K562 (cell line): ENCODE data around the gene AOC1. TPM values are rescaled to one million over a fixed set of nuclear protein-coding genes. Genes with fewer than 3 reads are reported as not detected.
A peak's percentile ranks its signal among the peaks of the same experiment; 100 is the strongest.

Source experiments
- DIDO1 ChIP-seq: fragments of 450-650 bp; IDR thresholded peaks from 2 replicates; pipeline ENCODE4 v1.6.1; 2016; ENCODE audit warnings: low read depth, missing biosample characterization, missing genetic modification characterization
- EGR1 ChIP-seq: fragments of 450-650 bp; conservative IDR thresholded peaks from 2 replicates; pipeline ENCODE4 v1.6.1; 2017; ENCODE audit warnings: mild to moderate bottlenecking
- EP400 ChIP-seq: fragments of 450-650 bp; IDR thresholded peaks from 2 replicates; pipeline ENCODE4 v1.6.1; 2017; ENCODE audit warnings: antibody characterized with exemption, mild to moderate bottlenecking, moderate library complexity
- FOXM1 ChIP-seq, 2 experiments: fragments of 450-650 bp in 1 of 2; sonication (generic) in 1 of 2; formaldehyde crosslinking in 1 of 2; IDR thresholded peaks; 2 replicates each; pipeline versions ENCODE4 v1.6.1 to v1.9.0; 2017 to 2022; ENCODE audit warnings: low read depth in 2 of 2, mild to moderate bottlenecking in 2 of 2, missing genetic modification reagents in 1 of 2, moderate library complexity in 1 of 2
- MAZ ChIP-seq, 2 experiments: fragments of 450-650 bp in 1 of 2; sonication (generic) in 1 of 2; formaldehyde crosslinking; IDR thresholded peaks in 1 of 2; conservative IDR thresholded peaks in 1 of 2; 2 replicates each; pipeline versions ENCODE4 v1.4.0 to v1.5.0; 2020; ENCODE audit warnings: mild to moderate bottlenecking in 1 of 2, missing genetic modification reagents in 1 of 2
- OTX1 ChIP-seq: fragments of 450-650 bp; formaldehyde crosslinking; IDR thresholded peaks from 2 replicates; pipeline ENCODE4 v1.4.0; 2022; ENCODE audit warnings: mild to moderate bottlenecking
- SMAD4 ChIP-seq: fragments of 250-450 bp; sonication (Bioruptor Pico); conservative IDR thresholded peaks from 2 replicates; pipeline ENCODE4 v1.8.0; 2021; ENCODE audit warnings: inconsistent platforms, mild to moderate bottlenecking, moderate library complexity
- TFAM ChIP-seq: fragments of 250-450 bp; sonication (Bioruptor Pico); conservative IDR thresholded peaks from 2 replicates; pipeline ENCODE4 v1.5.0; 2021; ENCODE audit warnings: mild to moderate bottlenecking, moderate library complexity
- TRIM28 ChIP-seq: fragments of 450-650 bp; IDR thresholded peaks from 2 replicates; pipeline ENCODE4 v1.6.1; 2017
- ZNF165 ChIP-seq: fragments of 250-450 bp; sonication (Bioruptor Pico); IDR thresholded peaks from 2 replicates; pipeline ENCODE4 v1.4.0; 2020; ENCODE audit warnings: borderline replicate concordance
- ZNF695 ChIP-seq: fragments of 450-650 bp; formaldehyde crosslinking; IDR thresholded peaks from 2 replicates; pipeline ENCODE4 v1.4.0; 2020; ENCODE audit warnings: mild to moderate bottlenecking, moderate library complexity
- polyA plus RNA-seq, 8 experiments: library from polyadenylated mRNA; depleted of rRNA in 4 of 8; stranded (reverse) in 5 of 8; unstranded in 3 of 8; fragments of >200 nt; fragmentation: Nextera tagmentation in 2 of 8; fragmentation: Illumina TruSeq in 1 of 8; extraction: Ambion mirVana in 2 of 8; extraction: Trizol in 1 of 8; gene quantifications; 2 replicates each; pipeline versions ENCODE4 v1.2.1 to v1.2.3, GENCODE V29; 2011 to 2014; ENCODE audit warnings: inconsistent platforms in 1 of 8, missing spikeins in 1 of 8
- total RNA-seq, 7 experiments: library from RNA; depleted of rRNA in 6 of 7; stranded (reverse); fragments of >200 nt in 6 of 7; fragmentation: Illumina TruSeq in 2 of 7; extraction: Trizol in 2 of 7; gene quantifications; 2 replicates each; pipeline versions ENCODE4 v1.2.1 to v1.2.3, GENCODE V29; 2011 to 2021; ENCODE audit warnings: low replicate concordance in 1 of 7
- TF ChIP-seq, protein P1 (sequence below): IDR thresholded peaks from 2 replicates; pipeline ENCODE4 v1.6.1; 2011; ENCODE audit warnings: borderline replicate concordance, low read depth, mild to moderate bottlenecking, moderate library complexity, low read length; ENCODE audit not compliant: insufficient read depth, poor library complexity, severe bottlenecking
- TF ChIP-seq, protein P2 (sequence below): fragments of 450-650 bp; formaldehyde crosslinking; IDR thresholded peaks from 2 replicates; pipeline ENCODE4 v1.4.0; 2022; ENCODE audit warnings: missing genetic modification characterization
- TF ChIP-seq, protein P3 (sequence below): sonication (generic); formaldehyde crosslinking; IDR thresholded peaks from 2 replicates; pipeline ENCODE4 v1.8.1; 2023; ENCODE audit warnings: mild to moderate bottlenecking, missing genetic modification reagents, moderate library complexity
- TF ChIP-seq, protein P4 (sequence below): fragments of 250-450 bp; sonication (Bioruptor Pico); IDR thresholded peaks from 2 replicates; pipeline ENCODE4 v1.4.0; 2020

The AOC1 gene
- total and polyA plus RNA-seq, 9 of the 15 experiments (the other 6 are each of a cell fraction or from before 2014, with no cell fraction given), result not detected

DNA sequence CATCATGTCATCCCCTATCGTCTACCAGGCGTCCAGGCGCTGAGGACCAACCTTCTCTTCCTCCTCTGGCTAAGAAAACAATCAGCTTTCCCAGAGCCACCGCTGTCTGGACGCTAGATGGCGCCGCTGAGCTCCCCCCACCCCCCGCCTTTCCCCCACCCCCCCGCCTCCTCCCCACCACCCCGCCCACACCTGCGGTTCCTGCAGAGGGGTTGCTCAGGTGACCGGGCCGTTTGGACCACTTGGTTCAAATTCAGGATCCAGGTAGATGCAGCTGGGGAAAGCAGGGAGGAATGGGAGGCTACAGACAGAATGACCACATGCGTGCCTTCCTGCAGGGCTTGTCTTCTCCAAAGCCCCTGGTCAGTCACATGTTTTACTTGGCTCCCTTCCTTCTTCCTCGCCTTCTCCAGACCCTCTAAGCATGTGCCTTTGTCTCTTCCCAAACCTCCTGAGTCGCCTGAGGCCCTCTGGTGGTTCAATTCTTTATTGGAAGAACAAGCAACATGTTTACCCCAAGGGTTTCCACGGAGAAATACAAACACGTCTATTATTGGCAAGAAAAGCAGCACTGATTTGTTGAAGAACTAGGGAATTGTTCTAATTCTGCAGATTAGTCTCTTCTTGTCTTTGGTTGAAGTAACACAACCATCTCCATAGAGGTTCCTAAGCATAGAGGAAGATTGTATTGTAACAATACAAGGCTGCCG, 24.7 kb downstream of the AOC1 start (continued):
- TF ChIP-seq, protein P1, sequence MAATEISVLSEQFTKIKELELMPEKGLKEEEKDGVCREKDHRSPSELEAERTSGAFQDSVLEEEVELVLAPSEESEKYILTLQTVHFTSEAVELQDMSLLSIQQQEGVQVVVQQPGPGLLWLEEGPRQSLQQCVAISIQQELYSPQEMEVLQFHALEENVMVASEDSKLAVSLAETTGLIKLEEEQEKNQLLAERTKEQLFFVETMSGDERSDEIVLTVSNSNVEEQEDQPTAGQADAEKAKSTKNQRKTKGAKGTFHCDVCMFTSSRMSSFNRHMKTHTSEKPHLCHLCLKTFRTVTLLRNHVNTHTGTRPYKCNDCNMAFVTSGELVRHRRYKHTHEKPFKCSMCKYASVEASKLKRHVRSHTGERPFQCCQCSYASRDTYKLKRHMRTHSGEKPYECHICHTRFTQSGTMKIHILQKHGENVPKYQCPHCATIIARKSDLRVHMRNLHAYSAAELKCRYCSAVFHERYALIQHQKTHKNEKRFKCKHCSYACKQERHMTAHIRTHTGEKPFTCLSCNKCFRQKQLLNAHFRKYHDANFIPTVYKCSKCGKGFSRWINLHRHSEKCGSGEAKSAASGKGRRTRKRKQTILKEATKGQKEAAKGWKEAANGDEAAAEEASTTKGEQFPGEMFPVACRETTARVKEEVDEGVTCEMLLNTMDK, result peak; percentile 95
- TF ChIP-seq SMAD4 (CRISPR knock-in tag), result peak; percentile 34; the same call in 1 of the 2 replicates
- no peak for TF ChIP-seq DIDO1 (tag)
- peak; percentile 58; the same call in 1 of the 2 replicates for TF ChIP-seq OTX1 (CRISPR knock-in tag)
- TF ChIP-seq, protein P2, sequence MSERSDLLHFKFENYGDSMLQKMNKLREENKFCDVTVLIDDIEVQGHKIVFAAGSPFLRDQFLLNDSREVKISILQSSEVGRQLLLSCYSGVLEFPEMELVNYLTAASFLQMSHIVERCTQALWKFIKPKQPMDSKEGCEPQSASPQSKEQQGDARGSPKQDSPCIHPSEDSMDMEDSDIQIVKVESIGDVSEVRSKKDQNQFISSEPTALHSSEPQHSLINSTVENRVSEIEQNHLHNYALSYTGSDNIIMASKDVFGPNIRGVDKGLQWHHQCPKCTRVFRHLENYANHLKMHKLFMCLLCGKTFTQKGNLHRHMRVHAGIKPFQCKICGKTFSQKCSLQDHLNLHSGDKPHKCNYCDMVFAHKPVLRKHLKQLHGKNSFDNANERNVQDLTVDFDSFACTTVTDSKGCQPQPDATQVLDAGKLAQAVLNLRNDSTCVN (CRISPR knock-in tag), result 0 out of 2 replicates have a peak, but pooled peaks have one; percentile 53
- TF ChIP-seq ZNF695, result no peak
- TF ChIP-seq, protein P3, sequence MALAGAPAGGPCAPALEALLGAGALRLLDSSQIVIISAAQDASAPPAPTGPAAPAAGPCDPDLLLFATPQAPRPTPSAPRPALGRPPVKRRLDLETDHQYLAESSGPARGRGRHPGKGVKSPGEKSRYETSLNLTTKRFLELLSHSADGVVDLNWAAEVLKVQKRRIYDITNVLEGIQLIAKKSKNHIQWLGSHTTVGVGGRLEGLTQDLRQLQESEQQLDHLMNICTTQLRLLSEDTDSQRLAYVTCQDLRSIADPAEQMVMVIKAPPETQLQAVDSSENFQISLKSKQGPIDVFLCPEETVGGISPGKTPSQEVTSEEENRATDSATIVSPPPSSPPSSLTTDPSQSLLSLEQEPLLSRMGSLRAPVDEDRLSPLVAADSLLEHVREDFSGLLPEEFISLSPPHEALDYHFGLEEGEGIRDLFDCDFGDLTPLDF (CRISPR knock-in tag), result peak; percentile 51; the same call in 1 of the 2 replicates
- TF ChIP-seq, protein P4, sequence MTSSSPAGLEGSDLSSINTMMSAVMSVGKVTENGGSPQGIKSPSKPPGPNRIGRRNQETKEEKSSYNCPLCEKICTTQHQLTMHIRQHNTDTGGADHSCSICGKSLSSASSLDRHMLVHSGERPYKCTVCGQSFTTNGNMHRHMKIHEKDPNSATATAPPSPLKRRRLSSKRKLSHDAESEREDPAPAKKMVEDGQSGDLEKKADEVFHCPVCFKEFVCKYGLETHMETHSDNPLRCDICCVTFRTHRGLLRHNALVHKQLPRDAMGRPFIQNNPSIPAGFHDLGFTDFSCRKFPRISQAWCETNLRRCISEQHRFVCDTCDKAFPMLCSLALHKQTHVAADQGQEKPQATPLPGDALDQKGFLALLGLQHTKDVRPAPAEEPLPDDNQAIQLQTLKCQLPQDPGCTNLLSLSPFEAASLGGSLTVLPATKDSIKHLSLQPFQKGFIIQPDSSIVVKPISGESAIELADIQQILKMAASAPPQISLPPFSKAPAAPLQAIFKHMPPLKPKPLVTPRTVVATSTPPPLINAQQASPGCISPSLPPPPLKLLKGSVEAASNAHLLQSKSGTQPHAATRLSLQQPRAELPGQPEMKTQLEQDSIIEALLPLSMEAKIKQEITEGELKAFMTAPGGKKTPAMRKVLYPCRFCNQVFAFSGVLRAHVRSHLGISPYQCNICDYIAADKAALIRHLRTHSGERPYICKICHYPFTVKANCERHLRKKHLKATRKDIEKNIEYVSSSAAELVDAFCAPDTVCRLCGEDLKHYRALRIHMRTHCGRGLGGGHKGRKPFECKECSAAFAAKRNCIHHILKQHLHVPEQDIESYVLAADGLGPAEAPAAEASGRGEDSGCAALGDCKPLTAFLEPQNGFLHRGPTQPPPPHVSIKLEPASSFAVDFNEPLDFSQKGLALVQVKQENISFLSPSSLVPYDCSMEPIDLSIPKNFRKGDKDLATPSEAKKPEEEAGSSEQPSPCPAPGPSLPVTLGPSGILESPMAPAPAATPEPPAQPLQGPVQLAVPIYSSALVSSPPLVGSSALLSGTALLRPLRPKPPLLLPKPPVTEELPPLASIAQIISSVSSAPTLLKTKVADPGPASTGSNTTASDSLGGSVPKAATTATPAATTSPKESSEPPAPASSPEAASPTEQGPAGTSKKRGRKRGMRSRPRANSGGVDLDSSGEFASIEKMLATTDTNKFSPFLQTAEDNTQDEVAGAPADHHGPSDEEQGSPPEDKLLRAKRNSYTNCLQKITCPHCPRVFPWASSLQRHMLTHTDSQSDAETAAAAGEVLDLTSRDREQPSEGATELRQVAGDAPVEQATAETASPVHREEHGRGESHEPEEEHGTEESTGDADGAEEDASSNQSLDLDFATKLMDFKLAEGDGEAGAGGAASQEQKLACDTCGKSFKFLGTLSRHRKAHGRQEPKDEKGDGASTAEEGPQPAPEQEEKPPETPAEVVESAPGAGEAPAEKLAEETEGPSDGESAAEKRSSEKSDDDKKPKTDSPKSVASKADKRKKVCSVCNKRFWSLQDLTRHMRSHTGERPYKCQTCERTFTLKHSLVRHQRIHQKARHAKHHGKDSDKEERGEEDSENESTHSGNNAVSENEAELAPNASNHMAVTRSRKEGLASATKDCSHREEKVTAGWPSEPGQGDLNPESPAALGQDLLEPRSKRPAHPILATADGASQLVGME (CRISPR knock-in tag), result peak; percentile 34; the same call in 1 of the 2 replicates
- no peak for TF ChIP-seq TFAM (CRISPR knock-in tag)
- TF ChIP-seq MAZ (CRISPR knock-in tag; conservative IDR thresholded peaks at IDR 0.05 in 1 of 2, IDR thresholded peaks at IDR 0.05 in 1 of 2), result peak in 1 of 2 experiments; percentile 65; a peak in 3 of 4 replicates
- TF ChIP-seq EGR1, result 0 out of 2 replicates have a peak, but pooled peaks have one; percentile 14
- 0 out of 2 replicates have a peak, but pooled peaks have one; percentile 13 for TF ChIP-seq TRIM28
- 0 out of 2 replicates have a peak, but pooled peaks have one; percentile 19 for TF ChIP-seq FOXM1 (IDR thresholded peaks at IDR 0.05; ENCODE audit: low read depth)
- no peak for TF ChIP-seq FOXM1 (CRISPR knock-in tag; IDR thresholded peaks at IDR 0.05; ENCODE audit: low read depth)
- peak; percentile 46; the same call in 1 of the 2 replicates for TF ChIP-seq EP400
- TF ChIP-seq ZNF165 (CRISPR knock-in tag), result no peak
